ENCODE results near the gene BEND6. TPM values are rescaled to one million over a fixed set of nuclear protein-coding genes. Genes with fewer than 3 reads are reported as not detected.
"Not testable (repeated sequence)": the region's sequence is repeated elsewhere in the genome, so short reads cannot be mapped to it uniquely, and the experiment has no call there.

The BEND6 gene
- total and polyA plus RNA-seq, 7 experiments from 2014 or later: 0.15 TPM; not detected in 6

DNA sequence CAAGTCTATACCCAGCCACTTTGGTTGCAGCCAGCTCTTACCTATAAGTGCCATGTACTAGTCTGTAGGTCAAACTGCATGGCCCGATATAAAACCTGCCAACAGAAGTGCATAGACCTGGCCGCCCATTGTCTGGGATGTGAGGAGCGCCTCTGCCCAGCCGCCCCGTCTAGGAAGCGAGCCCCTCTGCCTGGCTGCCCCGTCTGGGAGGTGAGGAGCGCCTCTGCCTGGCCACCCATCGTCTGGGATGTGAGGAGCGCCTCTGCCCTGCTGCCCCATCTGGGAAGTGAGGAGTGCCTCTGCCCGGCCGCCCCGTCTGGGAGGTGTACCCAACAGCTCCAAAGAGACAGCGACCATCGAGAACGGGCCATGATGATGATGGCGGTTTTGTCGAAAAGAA lies 44.8 kb downstream of the BEND6 start:
- Mint-ChIP-seq H3K9me3 (peaks cover 0 to 23% (median 6%) of the 10 kb centered on the region in 11 donors), H3K27me3 (peaks cover 7 to 23% (median 13%) of the 10 kb centered on the region in 5 donors)
- H3K27ac ChIP-seq (ENCODE audit: low read depth, low read length); H3K4me3 ChIP-seq (ENCODE audit: low read length); intact Hi-C loops (cut with micrococcal nuclease); DNase-seq; H3K36me3 ChIP-seq (ENCODE audit: control insufficient read depth in 2 of 3, insufficient read depth in 3 of 3, low read length in 3 of 3); H3K27me3 ChIP-seq (ENCODE audit: control insufficient read depth in 2 of 2, insufficient read depth in 2 of 2, low read length in 2 of 2); H3K36me3 Mint-ChIP-seq; H3K4me1 Mint-ChIP-seq; H3K9me3 ChIP-seq (ENCODE audit: control insufficient read depth in 2 of 3, low read length in 3 of 3); CTCF ChIA-PET; H3K4me1 ChIP-seq (ENCODE audit: control insufficient read depth in 2 of 2, insufficient read depth in 2 of 2, low read length in 2 of 2); ATAC-seq; POLR2A ChIA-PET; H3K4me3 Mint-ChIP-seq; H3K27ac Mint-ChIP-seq: not testable (repeated sequence)

DNA sequence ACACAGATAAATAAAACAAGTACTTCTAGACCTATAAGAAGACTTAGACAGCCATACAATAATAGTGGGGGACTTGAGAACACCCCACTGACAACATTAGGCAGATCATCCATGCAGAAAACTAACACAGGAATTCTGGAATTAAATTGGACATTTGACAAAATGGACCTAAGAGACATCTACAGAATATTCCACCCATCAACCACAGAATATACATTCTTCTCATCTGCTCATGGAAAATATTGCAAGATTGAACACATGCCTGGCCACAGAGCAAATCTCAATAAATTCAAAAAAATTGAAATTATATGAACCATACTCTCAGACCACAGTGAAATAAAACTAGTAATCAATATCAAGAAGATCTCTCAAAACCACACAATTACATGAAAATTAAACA lies 47.3 kb downstream of the BEND6 start:
- no peaks in the 10 kb centered on the region for H3K4me1 ChIP-seq (ENCODE audit: control insufficient read depth in 2 of 2, insufficient read depth in 2 of 2, low read length in 2 of 2)
- no peak for ATAC-seq
- no peak overlapping the region for H3K4me3 ChIP-seq (ENCODE audit: low read length)
- DNase-seq: no peak
- no peak overlapping the region for H3K27ac Mint-ChIP-seq
- peaks cover 0 to 9% (median 0%) of the 10 kb centered on the region in 3 experiments for H3K9me3 ChIP-seq (ENCODE audit: control insufficient read depth in 2 of 3, low read length in 3 of 3)
- no peaks in the 10 kb centered on the region for H3K27me3 ChIP-seq (ENCODE audit: control insufficient read depth in 2 of 2, insufficient read depth in 2 of 2, low read length in 2 of 2)
- intact Hi-C loops (cut with micrococcal nuclease): no loop called here
- H3K4me3 Mint-ChIP-seq: no peak overlapping the region
- peaks cover 0 to 23% (median 6%) of the 10 kb centered on the region in 11 donors for H3K9me3 Mint-ChIP-seq
- no peaks in the 10 kb centered on the region for H3K36me3 Mint-ChIP-seq
- H3K27ac ChIP-seq (ENCODE audit: low read depth, low read length): no peak overlapping the region
- peaks cover 0 to 20% (median 13%) of the 10 kb centered on the region in 5 donors for H3K27me3 Mint-ChIP-seq
- ChIA-PET POLR2A (no interaction called here), CTCF (no interaction called here)
- no peaks in the 10 kb centered on the region for H3K4me1 Mint-ChIP-seq
- H3K36me3 ChIP-seq (ENCODE audit: control insufficient read depth in 2 of 3, insufficient read depth in 3 of 3, low read length in 3 of 3): no peaks in the 10 kb centered on the region

DNA sequence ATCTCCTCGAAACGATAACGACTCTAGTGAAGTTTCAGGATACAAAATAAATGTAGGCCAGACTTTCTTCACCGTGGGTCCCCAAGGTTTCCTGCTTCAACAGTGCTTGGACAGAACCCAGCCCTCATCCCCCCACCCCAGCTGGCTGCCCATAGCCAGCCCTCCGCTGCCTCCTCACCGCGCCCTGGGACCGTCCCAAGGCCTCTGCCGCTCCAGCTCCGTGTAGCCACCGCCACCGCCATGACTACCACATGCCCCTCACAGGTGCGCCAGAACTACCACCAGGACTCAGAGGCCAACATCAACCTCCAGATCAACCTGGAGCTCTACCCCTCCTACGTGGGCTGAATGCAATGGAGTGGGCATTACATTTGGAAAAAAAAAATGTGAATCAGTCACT lies 49.4 kb downstream of the BEND6 start:
- Mint-ChIP-seq H3K36me3 (no peaks in the 10 kb centered on the region), H3K9me3 (peaks cover 0 to 7% (median 0%) of the 10 kb centered on the region in 11 donors), H3K4me3 (no peak overlapping the region), H3K4me1 (no peaks in the 10 kb centered on the region), H3K27me3 (peaks cover 0 to 23% (median 9%) of the 10 kb centered on the region in 5 donors), H3K27ac (no peak overlapping the region)
- Histone ChIP-seq H3K36me3 (ENCODE audit: control insufficient read depth in 2 of 3, insufficient read depth in 3 of 3, low read length in 3 of 3) (no peaks in the 10 kb centered on the region), H3K27ac (ENCODE audit: low read depth, low read length) (no peak overlapping the region), H3K27me3 (ENCODE audit: control insufficient read depth in 2 of 2, insufficient read depth in 2 of 2, low read length in 2 of 2) (no peaks in the 10 kb centered on the region), H3K4me3 (ENCODE audit: low read length) (no peak overlapping the region), H3K9me3 (ENCODE audit: control insufficient read depth in 2 of 3, low read length in 3 of 3) (peaks cover 0 to 3% (median 0%) of the 10 kb centered on the region in 3 experiments), H3K4me1 (ENCODE audit: control insufficient read depth in 2 of 2, insufficient read depth in 2 of 2, low read length in 2 of 2) (no peaks in the 10 kb centered on the region)
- intact Hi-C loops (cut with micrococcal nuclease): no loop called here
- POLR2A ChIA-PET: no interaction called here
- no peak for ATAC-seq
- no peak for DNase-seq
- CTCF ChIA-PET: no interaction called here

DNA sequence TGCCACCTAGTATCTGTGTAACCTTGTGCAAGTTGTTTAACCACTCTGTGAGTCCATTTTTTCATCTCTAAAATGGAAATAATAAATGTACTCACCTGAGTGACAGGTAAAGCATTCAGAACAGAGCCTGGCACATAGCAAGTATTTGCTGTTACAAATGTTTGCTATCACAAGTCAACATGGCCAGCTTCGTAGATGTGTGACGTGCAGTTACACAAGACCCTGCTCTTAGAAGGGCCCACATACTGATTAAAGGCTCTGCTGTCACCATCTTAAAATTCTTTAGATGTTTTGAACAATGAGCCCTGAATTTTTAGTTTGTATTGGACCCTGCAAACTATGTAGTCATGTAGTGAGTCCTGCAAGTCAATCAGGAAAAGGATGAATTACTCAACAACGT lies 51.2 kb downstream of the BEND6 start:
- no peak for DNase-seq
- CTCF ChIA-PET: no interaction called here
- no peaks in the 10 kb centered on the region for H3K27me3 ChIP-seq (ENCODE audit: control insufficient read depth in 2 of 2, insufficient read depth in 2 of 2, low read length in 2 of 2)
- peaks cover 0 to 33% (median 8%) of the 10 kb centered on the region in 5 donors for H3K27me3 Mint-ChIP-seq
- H3K4me3 ChIP-seq (ENCODE audit: low read length): no peak overlapping the region
- POLR2A ChIA-PET: no interaction called here
- H3K27ac ChIP-seq (ENCODE audit: low read depth, low read length): no peak overlapping the region
- H3K4me3 Mint-ChIP-seq: no peak overlapping the region
- H3K27ac Mint-ChIP-seq: no peak overlapping the region
- H3K36me3 Mint-ChIP-seq: no peaks in the 10 kb centered on the region
- ATAC-seq: no peak
- H3K4me1 ChIP-seq (ENCODE audit: control insufficient read depth in 2 of 2, insufficient read depth in 2 of 2, low read length in 2 of 2): no peaks in the 10 kb centered on the region
- H3K9me3 ChIP-seq (ENCODE audit: control insufficient read depth in 2 of 3, low read length in 3 of 3): no peaks in the 10 kb centered on the region
- intact Hi-C loops (cut with micrococcal nuclease): no loop called here
- no peaks in the 10 kb centered on the region for H3K4me1 Mint-ChIP-seq
- H3K36me3 ChIP-seq (ENCODE audit: control insufficient read depth in 2 of 3, insufficient read depth in 3 of 3, low read length in 3 of 3): no peaks in the 10 kb centered on the region
- H3K9me3 Mint-ChIP-seq: peaks cover 0 to 1% (median 0%) of the 10 kb centered on the region in 11 donors

DNA sequence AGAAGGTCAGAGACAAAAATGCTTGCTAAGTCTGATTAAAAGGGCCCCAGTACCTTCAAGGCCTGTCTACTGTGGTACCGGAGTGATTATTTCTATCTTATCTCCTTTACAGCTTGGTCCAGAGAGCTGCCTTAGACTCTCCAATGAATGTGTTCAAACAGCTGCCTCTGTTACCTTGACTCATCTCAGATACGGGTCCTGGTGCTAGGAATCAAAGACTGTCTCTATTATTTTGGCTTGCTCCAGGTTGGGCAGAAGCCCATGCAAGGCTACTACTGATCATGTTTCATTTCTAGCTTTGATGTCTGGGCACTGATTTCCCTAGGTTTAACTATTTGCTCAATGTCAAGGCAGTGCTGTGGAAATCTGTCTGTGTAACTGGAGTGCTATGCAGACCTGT lies 53.2 kb downstream of the BEND6 start:
- intact Hi-C loops (cut with micrococcal nuclease); H3K9me3 ChIP-seq (ENCODE audit: control insufficient read depth in 2 of 3, low read length in 3 of 3); H3K27ac Mint-ChIP-seq: not testable (repeated sequence)

DNA sequence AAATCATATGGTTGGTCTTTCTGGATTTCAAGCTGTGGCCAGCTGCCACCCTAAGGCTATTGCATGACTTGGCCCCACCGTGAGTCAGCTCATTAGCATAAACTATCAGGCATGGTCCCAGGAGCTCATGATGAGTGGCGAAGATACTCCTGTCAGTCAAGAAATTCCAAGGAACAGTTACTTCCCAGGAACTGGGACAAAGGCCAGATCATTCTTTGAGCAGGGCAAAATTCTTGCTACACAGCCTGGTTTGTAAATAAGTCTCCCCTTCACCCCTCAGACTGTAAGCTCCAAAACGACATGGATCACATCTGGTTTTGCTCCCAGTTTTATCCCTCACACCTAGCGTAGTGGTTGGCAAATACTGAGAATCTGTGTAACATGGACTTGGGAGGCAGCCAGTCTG lies 58.6 kb downstream of the BEND6 start:
- H3K4me3 Mint-ChIP-seq: no peak overlapping the region
- ChIA-PET POLR2A (no interaction called here), CTCF (interaction anchor here (0.5 to 1.0 kb wide), 2 partner anchors 123 to 628 kb away, joined by 3 read pairs; no protein-coding TSS in a partner anchor)
- DNase-seq: no peak
- H3K27ac ChIP-seq (ENCODE audit: low read depth, low read length): no peak overlapping the region
- no peaks in the 10 kb centered on the region for H3K36me3 Mint-ChIP-seq
- H3K36me3 ChIP-seq (ENCODE audit: control insufficient read depth in 2 of 3, insufficient read depth in 3 of 3, low read length in 3 of 3): no peaks in the 10 kb centered on the region
- H3K27me3 ChIP-seq (ENCODE audit: control insufficient read depth in 2 of 2, insufficient read depth in 2 of 2, low read length in 2 of 2): no peaks in the 10 kb centered on the region
- H3K4me1 ChIP-seq (ENCODE audit: control insufficient read depth in 2 of 2, insufficient read depth in 2 of 2, low read length in 2 of 2): no peaks in the 10 kb centered on the region
- H3K9me3 Mint-ChIP-seq: no peaks in the 10 kb centered on the region
- H3K4me1 Mint-ChIP-seq: no peaks in the 10 kb centered on the region
- no peak overlapping the region for H3K4me3 ChIP-seq (ENCODE audit: low read length)
- intact Hi-C loops (cut with micrococcal nuclease): no loop called here
- no peak for ATAC-seq
- H3K27me3 Mint-ChIP-seq: peaks cover 0 to 29% (median 4%) of the 10 kb centered on the region in 5 donors
- no peak overlapping the region for H3K27ac Mint-ChIP-seq
- H3K9me3 ChIP-seq (ENCODE audit: control insufficient read depth in 2 of 3, low read length in 3 of 3): no peaks in the 10 kb centered on the region

More for the DNA sequence above, 53.2 kb downstream of the BEND6 start:
- ATAC-seq; H3K27me3 ChIP-seq (ENCODE audit: control insufficient read depth in 2 of 2, insufficient read depth in 2 of 2, low read length in 2 of 2); H3K9me3 Mint-ChIP-seq; H3K36me3 Mint-ChIP-seq; DNase-seq; CTCF ChIA-PET; H3K4me3 ChIP-seq (ENCODE audit: low read length); H3K4me1 Mint-ChIP-seq; H3K27ac ChIP-seq (ENCODE audit: low read depth, low read length); H3K4me1 ChIP-seq (ENCODE audit: control insufficient read depth in 2 of 2, insufficient read depth in 2 of 2, low read length in 2 of 2); H3K36me3 ChIP-seq (ENCODE audit: control insufficient read depth in 2 of 3, insufficient read depth in 3 of 3, low read length in 3 of 3); H3K4me3 Mint-ChIP-seq; POLR2A ChIA-PET: not testable (repeated sequence)
- peaks cover 0 to 20% (median 0%) of the 10 kb centered on the region in 5 donors for H3K27me3 Mint-ChIP-seq

DNA sequence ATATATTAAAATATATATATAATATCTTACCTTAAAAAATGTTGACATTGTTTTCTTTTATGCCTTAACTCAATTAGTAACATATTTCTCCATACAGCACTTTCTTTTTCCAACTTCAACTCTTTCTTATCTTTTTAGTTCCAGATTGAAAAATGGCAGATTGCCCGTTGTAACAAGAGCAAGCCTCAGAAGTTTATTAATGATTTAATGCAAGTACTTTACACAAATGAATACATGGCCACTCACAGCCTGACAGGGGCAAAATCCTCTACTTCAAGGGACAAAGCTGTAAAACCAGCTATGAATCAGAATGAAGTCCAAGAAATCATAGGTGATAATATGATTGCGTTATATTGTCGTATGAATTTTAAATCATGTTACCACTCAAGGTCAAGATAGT lies 62.2 kb downstream of the BEND6 start:
- ChIA-PET CTCF (interaction anchor here (0.6 to 1.3 kb wide), 3 partner anchors 86 to 309 kb away, joined by 3 to 4 read pairs (median 3); no protein-coding TSS in a partner anchor), POLR2A (no interaction called here)
- peaks cover 0 to 19% (median 4%) of the 10 kb centered on the region in 5 donors for H3K27me3 Mint-ChIP-seq
- ATAC-seq: no peak
- no peak overlapping the region for H3K4me3 ChIP-seq (ENCODE audit: low read length)
- H3K36me3 Mint-ChIP-seq: no peaks in the 10 kb centered on the region
- intact Hi-C loops (cut with micrococcal nuclease): no loop called here
- H3K9me3 ChIP-seq (ENCODE audit: control insufficient read depth in 2 of 3, low read length in 3 of 3): no peaks in the 10 kb centered on the region
- no peaks in the 10 kb centered on the region for H3K9me3 Mint-ChIP-seq
- H3K36me3 ChIP-seq (ENCODE audit: control insufficient read depth in 2 of 3, insufficient read depth in 3 of 3, low read length in 3 of 3): no peaks in the 10 kb centered on the region
- H3K27ac ChIP-seq (ENCODE audit: low read depth, low read length): no peak overlapping the region
- H3K4me1 Mint-ChIP-seq: no peaks in the 10 kb centered on the region
- no peak overlapping the region for H3K4me3 Mint-ChIP-seq
- H3K27me3 ChIP-seq (ENCODE audit: control insufficient read depth in 2 of 2, insufficient read depth in 2 of 2, low read length in 2 of 2): no peaks in the 10 kb centered on the region
- no peaks in the 10 kb centered on the region for H3K4me1 ChIP-seq (ENCODE audit: control insufficient read depth in 2 of 2, insufficient read depth in 2 of 2, low read length in 2 of 2)
- DNase-seq: no peak
- H3K27ac Mint-ChIP-seq: no peak overlapping the region

Measured in naive thymus-derived CD4-positive, alpha-beta T cell (primary cell).